HG03139 (cell line): Measurements from ENCODE around the gene PDX1.
A peak's percentile ranks its signal among the peaks of the same experiment; 100 is the strongest.
"Not testable (repeated sequence)": the region's sequence is repeated elsewhere in the genome, so short reads cannot be mapped to it uniquely, and the experiment has no call there.

ENCODE experiments used
- ATAC-seq: cut with Tn5 transposase; IDR thresholded peaks from one replicate; pipeline ENCODE4 v1.9.1; 2021; ENCODE audit not compliant: unreplicated experiment

PDX1 gene

DNA sequence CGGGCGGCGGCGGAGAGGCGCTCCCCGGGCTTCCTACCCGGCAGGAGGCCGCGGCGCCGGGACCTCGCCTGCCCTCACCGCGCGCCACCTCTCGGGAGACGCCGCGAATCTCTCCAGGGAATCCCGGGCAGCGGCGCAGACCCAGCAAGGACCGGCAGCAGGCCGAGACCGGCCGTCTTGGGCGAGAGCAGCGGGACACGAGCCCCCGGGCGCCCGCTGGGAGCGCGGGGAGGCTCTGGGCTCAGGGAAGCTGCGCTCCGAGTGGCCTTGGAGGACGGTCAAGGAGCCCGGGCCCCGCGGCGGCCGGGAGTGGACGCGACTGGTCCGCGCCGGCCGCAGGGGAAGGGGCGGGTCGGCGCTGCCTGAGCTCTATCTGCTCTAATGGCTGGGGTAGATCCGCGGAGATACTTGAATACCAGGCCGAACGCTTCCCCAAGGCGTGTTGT lies 34.6 kb downstream of the PDX1 start:
- peak; percentile 20 for ATAC-seq

DNA sequence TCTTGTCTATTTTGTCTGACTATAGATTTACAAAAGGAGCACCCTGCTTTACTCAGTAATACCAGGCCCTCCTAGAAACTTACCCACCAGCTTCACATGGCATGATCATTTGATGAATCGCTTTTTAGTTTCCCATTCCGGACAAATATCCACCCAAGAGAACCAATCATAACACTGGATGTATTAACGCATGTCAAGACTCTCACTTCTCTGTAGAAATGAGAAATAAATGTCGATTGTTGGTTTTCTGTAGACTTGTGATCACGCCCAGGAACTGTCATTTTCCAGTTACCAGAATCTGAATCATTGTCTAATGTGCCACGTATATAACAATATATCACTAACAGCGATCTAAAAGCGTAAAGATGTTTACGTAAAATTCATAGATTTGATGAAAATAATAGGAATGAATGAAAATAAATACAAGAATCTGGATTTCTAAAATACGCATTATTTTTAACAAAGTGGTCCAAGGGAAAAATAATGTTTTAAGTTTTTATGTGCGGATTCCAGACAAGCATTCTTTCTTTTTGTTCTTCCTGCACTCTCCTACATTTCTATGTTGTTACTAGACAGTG lies 35.3 kb downstream of the PDX1 start:
- no peak for ATAC-seq

DNA sequence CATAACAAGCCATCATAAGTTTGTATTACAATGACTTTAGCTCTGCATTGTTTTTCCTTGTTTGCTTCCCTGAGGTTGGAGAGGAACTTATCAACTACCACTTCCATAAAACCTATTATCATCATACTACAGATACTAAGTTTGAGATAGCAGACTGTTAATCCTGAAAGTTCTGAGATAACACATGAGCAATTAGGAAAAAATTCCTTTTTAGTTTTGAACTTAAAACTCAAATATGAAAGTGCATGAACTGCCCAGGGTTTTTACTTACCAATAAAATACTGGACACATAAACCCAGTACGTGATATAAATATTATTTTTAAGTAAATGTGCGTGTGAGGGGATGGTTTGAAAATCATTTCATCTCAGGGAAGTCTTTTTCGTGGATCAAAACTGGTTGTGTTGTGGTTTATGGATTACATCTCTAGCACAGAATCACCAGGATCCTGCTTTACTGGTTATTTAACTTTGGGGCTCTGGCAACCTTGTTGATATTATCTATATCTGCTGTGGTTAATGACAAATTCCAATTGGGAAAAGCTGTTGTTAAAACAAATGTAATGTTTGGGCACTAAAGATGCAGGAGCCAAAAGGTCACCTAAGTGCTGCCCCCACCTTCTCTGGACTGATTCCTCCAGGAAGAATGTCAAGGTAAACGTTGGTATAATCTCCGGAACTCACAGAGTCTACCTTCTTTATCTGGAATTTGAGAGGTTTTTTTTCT lies 36.9 kb downstream of the PDX1 start:
- no peak for ATAC-seq

DNA sequence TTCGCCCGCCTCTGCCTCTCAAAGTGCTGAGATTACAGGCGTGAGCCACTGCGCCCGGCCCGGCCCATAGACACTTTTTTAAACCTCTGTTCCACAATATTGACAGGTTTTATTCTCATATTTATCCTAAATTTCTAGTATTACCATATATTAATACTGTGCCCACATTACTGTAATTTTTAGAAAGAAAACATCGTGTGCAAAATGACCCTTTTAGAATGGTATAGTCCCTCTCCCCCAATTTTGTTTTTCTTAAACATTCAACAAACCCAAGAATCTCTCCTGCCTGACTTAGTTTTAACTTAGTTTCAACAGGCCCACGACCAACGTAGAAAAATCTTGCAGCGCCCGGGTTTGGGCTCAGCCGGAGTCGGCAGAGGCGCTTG lies 40.2 kb downstream of the PDX1 start:
- ATAC-seq = no peak

DNA sequence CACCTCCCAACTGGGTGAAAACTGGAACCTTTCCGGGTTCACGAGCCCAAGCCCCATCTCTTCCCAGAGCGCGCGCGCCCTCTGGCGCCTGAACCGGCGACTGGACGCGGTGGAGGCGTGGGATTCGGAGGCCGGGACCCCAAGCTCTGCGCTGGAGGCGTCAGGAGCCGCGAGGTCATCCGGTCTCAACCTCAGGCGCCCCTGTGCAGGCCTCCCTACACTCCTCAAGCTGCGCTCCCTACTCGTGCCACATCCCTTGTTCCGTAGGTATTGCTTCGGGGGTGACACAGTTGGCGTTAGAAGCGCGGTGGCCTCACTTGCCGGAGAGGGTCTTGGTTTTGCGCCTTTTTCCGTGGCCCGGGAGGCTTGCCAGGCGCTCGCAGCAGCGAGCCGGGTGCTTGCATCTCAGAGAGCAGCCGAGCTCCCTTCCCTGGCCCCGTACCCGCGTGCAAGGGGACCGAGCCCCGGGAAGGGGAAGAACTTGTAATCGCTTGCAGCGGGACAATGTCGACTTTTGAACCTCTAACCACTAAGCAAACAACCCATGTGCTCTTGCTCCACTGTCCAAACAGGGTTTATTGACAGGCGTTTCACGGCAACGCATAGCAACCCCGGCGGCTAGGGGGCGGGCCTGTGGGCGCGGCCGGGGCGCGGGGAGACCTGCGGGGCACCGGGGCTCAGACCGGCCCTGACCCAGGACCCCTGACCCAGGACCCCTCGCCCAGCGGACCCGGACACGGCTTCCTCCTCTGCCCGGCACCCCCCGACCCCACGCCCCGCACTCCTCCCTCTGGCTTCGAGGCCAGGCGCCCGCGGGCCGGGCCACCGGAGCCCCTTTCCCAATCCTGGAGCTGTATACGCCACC lies 40.8 kb downstream of the PDX1 start:
- no peak for ATAC-seq

DNA sequence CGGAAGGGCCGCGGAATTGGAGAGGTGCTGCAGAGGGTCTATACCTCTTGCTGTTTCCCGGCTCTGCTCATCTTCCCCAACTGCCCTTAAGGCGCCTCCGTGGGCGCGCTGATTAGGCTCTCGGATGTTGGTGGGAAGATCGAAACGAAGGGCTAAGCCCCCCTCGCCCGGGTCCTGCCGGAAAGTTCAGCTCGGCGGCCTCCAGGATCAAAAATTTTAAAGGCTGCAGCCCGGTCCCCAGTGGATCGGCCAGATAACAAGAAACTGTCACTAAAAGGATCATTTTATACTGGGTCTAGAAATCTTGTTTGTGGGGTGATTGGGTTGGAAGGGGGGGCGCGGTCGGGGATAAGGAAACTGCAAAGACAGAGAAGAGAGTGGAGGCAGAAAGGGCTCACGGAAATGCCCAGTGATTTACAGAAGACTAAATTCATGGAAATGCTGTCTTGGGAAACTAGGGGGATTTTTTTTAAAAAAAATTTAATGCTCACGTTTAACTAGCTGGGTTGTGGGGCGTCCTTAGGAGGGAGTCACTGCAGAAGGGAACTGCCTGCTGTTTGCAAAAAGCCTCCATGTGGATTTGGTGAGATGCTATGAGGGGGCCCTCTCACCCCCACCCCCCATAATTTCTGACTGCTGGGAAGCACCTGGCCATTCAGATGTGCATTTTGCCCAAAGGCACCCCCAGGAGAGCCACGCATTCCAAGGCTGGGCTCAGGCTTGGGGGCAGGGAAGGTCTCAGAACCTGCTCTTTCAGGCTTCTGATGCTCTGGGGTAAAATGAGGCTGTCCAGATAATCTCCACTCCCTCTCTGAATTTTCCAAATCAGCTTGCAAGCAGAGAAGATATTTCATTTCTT lies 41.7 kb downstream of the PDX1 start:
- ATAC-seq = no peak

DNA sequence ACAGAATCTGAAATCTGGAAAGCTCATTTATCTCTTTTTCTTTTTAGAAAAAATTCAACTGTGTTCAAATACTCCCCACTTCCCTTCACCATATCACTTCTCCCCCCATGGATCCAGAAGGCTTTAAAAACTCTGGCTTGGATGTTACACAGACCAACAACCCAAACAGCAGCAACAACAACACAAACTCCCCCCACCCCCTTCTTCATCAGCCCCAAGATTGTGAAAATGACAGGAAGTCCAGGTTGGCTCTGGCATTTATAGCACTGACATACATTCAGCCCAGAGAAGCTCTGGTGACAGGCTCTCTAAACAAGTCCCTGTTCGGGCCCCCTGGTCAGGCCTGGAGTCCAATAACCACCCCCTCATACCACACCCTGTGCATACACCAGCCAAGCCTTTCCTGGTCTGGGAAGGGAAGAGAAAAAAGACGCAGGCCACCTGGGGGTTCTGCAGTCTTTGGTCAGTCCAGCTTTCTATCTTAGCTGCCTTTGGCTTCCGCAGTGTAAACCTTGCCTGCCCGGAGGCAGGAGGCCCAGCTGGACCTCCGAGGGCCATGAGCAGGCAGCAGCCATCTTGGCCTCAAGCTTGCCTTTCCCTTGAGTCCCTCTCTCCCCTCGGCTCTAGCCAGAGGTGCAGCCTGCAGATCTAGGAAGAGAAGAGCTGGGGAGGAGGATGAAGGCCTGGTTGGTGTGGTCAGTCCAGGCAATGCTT lies 42.5 kb downstream of the PDX1 start:
- ATAC-seq = no peak

DNA sequence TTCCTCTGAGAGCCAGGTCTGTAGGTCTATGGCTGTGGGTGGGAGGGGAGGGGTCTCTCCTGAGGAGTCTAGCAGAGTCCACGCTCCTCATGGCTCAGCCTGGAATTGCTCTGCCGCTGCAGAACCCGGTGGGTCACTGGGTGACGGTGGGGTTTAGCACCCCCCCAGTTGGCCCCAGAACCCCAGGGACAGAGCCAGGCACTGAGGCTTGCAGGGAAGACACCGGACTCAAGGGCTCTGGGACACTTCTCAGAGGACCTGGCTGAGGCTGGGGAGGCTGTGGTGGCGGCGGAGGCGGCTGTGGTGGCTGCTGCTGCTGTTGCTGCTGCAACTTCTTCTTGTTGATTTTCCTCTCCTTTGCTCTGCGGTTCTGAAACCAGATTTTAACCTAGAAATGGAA lies 43.2 kb downstream of the PDX1 start:
- no peak for ATAC-seq

DNA sequence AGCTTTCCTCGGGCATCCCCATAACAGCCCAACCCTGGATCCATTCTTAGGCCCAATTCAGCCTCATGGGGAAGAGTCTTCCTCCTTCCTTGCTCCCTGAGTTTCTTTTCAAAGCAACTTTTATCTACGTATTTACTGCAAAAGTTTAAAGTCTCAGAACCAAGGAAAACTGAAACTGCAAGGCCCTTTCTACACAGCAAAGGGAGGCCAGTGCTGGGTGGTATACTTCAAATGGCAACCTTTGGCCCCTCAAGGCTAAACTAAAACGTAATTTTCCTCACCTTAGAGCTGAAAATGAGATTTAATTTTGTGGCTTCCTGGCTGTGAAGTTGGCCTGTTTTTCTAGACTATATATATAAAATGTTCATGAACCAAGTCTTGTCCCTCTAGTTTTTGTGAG lies 43.7 kb downstream of the PDX1 start:
- no peak for ATAC-seq

DNA sequence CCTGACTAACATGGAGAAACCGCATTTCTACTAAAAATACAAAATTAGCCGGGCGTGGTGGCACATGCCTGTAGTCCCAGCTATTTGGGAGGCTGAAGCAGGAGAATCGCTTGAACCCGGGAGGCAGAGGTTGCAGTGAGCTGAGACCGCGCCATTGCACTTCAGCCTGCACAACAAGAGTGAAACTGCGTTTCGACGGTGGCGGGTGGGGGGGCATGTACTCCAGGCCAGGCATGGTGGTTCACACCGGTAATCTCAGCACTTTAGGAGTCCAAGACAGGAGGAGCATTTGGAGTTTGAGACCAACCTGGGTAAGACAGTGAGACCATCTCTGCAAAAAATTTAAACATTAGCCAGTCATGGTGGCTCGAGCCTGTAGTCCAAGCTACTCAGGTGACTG lies 44.4 kb downstream of the PDX1 start:
- not testable (repeated sequence) for ATAC-seq

DNA sequence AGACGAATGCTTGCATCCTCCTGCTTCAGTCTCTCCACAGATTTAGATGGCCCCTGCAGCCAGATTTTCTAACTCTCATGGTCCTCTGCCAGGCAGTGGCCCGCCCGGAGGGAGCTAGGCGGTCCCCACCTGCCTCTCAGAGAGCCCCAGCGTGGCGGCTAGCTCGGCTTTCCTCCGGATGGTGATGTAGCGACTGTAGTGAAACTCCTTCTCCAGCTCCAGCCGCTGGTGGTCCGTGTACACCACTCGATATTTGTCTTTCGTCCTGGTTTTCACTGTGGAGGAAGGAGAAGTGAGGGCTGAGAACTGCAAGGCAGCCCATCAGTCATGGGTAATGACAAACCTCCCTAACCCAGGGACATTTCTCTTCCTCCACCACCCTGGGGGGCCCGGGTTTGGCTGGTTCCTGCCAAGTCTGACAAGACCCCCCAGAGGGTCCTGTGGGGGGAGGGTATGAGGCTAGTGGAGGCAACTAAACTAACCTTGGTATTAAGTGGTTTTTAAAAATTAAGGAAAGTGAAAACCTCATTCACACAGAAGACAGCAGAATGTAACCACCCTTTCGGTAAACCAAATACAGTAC lies 45.0 kb downstream of the PDX1 start:
- ATAC-seq = no peak

DNA sequence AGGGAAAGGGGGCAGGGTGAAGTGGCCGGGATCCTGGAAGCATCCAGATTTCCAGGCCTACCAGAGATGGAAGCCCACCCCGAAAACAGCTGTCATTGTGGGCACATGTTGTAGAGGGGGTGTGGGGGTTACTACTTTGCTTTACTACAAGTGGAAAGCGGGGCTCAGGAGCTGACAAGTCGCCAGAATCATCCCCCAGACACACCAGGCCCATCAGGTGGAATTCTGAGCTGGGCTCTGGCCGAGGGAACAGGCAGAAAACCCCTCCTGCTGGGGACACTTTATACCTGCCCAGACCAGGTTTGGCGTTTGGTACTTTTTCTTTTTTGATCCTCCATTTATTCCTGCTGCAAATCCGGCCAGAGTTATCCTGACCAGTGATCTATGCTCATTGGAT lies 45.5 kb downstream of the PDX1 start:
- ATAC-seq = no peak

DNA sequence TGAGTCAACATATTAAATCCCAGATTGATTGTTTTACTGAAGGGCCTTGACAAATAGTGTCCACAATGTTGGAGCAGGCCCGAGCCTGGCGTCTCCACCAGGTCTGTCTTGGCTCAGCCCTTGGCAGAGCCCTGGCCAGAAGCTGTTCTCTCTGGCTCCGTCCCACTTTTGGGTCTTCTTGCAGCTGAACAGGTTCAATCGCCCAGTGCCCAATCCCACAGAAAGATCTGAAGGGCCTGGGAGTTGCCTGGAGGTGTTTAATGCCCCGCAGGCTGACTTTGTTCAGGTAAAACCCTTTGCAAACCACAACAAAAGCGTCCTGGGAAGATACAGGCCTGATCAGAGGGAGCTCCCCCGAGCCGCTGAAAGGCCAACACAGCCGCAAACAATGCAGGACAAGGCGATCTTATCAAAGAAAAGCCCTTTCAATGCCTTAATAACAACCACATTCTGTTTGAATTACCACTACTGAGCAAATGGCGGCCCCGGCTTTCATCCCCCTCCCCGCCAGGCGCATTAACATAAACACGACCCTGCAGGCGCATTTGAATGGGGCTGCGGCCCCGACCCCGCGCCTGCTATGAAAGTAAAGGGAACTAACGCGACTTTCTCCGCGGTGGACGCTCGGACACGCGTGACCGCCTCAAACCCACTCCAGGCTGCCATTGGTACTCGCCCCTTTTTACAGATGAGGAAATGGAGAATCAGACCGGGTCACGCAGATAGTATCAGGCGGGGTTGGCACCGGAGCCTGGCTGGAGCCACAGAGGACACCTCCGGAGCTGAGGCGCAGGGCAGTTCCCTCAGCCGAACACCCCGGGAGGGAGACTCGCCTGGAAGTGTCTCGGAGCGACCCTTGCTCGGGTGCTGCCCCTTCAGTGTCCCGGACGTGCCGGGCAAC lies 46.2 kb downstream of the PDX1 start:
- ATAC-seq = no peak

DNA sequence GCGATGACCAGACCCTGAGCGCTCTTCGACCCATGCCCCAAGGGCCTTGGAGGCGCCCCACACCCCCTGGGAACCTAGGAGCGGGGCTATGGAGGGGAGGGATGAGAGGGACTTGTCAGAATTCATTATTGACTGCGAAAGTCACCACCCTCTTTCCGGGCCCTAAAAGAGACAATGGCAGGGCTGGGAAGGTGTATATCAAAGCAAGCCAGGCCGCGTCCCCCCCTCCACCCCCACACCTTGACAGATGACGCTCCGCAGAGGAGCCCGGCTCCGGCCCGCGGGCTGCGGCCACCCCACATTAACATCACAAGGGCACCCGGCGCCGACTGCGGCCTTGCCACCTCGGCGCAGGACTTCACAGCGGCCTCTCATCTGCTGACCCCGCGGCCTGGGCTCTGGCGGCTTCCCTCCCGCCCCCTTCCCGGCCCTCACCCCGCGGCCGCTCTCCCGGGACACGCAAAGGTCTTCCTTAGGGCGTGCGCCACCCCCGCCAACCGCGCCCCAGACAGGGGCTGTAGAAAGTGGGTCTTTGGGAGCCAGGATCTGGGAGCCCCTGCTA lies 46.9 kb downstream of the PDX1 start:
- ATAC-seq = no peak

DNA sequence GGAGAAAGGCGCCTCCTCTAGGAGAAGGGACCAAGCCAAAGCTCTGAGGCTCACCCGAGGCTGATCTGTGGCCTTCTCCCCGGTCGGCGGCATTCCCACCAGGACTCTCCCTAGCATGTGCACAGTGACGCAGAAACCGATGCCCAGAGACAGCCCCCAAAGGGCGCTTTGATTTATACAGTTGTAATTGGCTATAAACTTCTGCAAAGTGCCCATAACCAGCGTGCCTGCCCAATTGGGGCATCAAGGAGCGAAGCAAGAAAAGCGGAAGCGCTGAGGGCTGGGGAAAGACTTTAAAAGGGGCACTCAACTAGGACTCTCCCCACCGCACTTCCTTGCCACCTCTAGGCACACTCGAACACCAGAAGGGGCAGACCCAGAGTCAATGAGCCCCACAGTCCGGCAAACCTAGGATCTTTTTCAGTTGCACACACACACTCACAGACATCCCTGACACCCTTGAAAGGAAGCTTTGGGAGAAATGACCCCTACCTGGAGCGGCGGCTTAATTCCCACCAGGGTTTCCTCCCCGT lies 47.5 kb downstream of the PDX1 start:
- no peak for ATAC-seq

DNA sequence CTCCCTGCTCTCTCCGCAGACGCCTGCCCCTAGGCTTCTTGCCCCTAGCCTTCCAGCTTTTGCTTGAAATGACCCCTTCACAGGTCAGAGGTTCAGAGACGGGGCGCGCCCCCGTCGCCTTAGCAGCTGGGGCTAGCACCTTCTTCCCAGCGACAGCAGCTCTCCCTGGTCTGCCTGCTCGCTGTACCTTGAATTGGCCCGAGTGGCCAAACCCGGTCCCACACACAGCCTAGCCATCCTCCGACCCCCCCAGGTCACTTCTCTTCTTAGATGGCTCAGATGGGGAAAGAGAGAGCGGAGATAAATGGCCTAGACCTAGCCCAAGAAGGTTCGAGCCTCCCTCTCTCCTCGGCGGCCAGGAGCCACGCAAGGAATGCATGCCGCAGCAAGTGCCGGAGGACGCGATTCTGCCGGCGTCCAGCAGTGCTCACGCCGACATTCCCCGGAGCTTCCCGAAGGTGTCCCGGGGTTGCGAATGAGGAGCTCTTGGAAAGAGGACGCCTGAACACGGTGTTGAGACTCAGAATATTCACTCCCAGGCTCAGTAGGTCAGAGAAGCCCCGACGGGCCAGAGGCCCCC lies 48.0 kb downstream of the PDX1 start:
- no peak for ATAC-seq

DNA sequence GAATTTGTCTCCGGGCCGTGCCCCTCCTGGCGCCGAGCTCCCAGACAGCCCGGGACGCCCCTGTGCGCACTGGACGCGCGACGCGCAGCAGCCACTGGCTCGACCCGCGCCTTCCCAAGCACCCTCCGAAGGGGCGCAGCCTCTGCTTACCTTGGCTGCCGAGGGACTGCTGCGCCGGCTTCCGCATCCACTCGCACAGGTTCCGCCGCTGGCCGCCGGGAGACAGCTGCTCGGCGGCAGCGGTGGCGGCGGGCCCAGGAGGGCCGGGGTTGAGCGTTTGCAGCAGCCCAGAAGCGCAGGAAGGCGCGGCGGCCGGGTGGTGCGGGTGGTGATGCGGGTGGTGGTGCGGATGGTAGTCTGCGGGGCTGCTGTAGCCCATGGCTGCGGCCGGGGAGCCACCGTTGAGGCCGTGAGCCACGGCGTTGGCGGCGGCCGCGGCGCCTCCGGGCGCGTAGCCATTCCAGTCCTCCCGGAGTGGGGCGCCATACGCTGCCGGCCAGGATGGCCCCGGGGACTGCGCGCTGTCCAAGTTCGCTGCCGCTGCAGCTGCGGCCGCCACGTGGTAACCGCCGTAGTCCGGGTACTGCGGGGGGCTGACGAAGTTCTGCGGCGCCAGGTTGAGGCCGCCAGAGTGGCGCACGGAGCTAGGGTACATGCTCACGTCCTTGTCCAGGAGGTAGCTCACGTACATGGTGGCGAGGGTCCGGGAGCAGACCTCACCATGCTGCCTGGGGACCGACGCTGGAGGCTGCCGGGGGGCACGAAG lies 48.7 kb downstream of the PDX1 start:
- no peak for ATAC-seq
